OCI-LY3 (cell line): ENCODE data around the gene TMEM54.

Experiments
- EZH2phosphoT487 ChIP-seq: fragments of 200-600 bp; shearing (Covaris generic); IDR thresholded peaks from 2 replicates; pipeline ENCODE4 v1.6.1; 2018; ENCODE audit warnings: antibody characterized with exemption, mixed run types, low read depth
- TF ChIP-seq, protein P1 (sequence below): fragments of 200-600, 300-600 bp; sonication (generic); IDR thresholded peaks from 2 replicates; pipeline ENCODE4 v1.5.1; 2014; ENCODE audit warnings: antibody characterized with exemption, low read length, low read depth

DNA sequence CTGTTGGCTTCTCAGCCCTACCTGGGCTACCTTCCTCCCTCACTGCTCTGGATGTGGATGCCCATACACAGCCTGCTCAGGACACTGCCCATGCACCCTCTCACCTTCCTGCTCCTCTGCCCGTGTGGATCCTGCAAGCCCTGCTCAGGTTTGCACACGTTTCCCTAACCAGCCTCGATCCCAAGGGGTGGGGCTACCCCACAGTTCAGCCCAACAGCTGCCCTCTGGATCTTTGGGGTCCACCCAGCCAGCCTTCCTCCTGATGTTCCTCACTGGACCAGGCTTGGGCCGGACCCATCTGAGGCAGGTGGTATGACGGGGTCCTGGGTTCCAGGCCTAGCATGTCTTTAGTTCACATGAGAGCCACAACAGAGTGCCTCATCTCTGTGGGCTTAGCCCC, 4.7 kb downstream of the TMEM54 start:
- TF ChIP-seq, protein P1, sequence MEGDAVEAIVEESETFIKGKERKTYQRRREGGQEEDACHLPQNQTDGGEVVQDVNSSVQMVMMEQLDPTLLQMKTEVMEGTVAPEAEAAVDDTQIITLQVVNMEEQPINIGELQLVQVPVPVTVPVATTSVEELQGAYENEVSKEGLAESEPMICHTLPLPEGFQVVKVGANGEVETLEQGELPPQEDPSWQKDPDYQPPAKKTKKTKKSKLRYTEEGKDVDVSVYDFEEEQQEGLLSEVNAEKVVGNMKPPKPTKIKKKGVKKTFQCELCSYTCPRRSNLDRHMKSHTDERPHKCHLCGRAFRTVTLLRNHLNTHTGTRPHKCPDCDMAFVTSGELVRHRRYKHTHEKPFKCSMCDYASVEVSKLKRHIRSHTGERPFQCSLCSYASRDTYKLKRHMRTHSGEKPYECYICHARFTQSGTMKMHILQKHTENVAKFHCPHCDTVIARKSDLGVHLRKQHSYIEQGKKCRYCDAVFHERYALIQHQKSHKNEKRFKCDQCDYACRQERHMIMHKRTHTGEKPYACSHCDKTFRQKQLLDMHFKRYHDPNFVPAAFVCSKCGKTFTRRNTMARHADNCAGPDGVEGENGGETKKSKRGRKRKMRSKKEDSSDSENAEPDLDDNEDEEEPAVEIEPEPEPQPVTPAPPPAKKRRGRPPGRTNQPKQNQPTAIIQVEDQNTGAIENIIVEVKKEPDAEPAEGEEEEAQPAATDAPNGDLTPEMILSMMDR = no peak
- TF ChIP-seq EZH2phosphoT487 = no peak
